Endothelial cell of umbilical vein (primary cell): ENCODE measurements around the gene SH3BP4.

Experiments
- CTCF ChIP-seq, 2 donors: IDR thresholded peaks; 1 replicate in 1 of 2; 2 replicates in 1 of 2; pipeline ENCODE4 v1.5.1; 2011; ENCODE audit warnings: low read length in 2 of 2, mild to moderate bottlenecking in 2 of 2, moderate library complexity in 2 of 2, control low read depth in 1 of 2, inconsistent platforms in 1 of 2, low read depth in 1 of 2; ENCODE audit not compliant: insufficient read depth in 1 of 2; ENCODE audit errors: extremely low read depth in 1 of 2
- EZH2 ChIP-seq: IDR thresholded peaks from 2 replicates; pipeline ENCODE4 v1.6.1; 2012; ENCODE audit warnings: borderline replicate concordance, low read depth, mild to moderate bottlenecking, moderate library complexity, low read length, inconsistent platforms; ENCODE audit not compliant: severe bottlenecking
- POLR2A ChIP-seq: IDR thresholded peaks from 2 replicates; pipeline ENCODE4 v1.6.1; 2012; ENCODE audit warnings: low read depth, mild to moderate bottlenecking, control low read depth, low read length
- POLR2AphosphoS5 ChIP-seq: IDR thresholded peaks from 2 replicates; pipeline ENCODE4 v1.6.1; 2012; ENCODE audit warnings: low read depth, mild to moderate bottlenecking, control low read depth, low read length, moderate library complexity; ENCODE audit not compliant: insufficient read depth

- no peak for TF ChIP-seq CTCF (IDR thresholded peaks at IDR 0.05; ENCODE audit: extremely low read depth in 1 of 2, insufficient read depth in 1 of 2, low read depth in 1 of 2, low read length in 2 of 2)
- no peak for TF ChIP-seq POLR2AphosphoS5
- TF ChIP-seq POLR2A = no peak
- TF ChIP-seq EZH2 = no peak
Measured at GRCh38 chr2:235091983-235092382, 140.2 kb downstream of the SH3BP4 start.
